ENCODE measurements around the gene CD99L2.

The CD99L2 gene

DNA sequence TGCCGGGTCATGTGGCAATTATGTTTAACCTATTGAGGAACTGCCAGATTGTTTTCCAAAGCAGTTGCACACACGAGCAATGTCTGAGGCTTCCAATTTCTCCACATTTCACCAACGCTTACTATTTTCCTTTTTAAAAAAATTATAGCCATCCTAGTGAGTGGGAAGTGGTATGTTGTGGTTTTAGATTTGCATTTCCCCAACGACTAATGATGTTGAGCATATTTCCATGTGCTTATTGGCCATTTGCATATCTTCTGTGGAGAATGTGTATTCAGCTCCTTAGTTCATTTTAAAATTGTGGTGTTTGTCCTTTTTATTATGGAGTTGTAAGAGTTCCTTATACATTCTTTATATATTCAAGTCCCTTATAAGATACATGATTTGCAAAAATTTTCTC, 145.1 kb downstream of the CD99L2 start:
- no peaks in the 10 kb centered on the region for H3K27me3 ChIP-seq
- H3K36me3 ChIP-seq: peaks cover 0 to 43% (median 4%) of the 10 kb centered on the region in 3 donors
- H3K4me1 ChIP-seq: no peaks in the 10 kb centered on the region
- intact Hi-C loops (cut with DNase I; ENCODE audit: low total_unique reads): no loop called here
- no peaks in the 10 kb centered on the region for H3K9me3 ChIP-seq
- TF ChIP-seq CTCF (IDR thresholded peaks at IDR 0.05): no peak
- DNase-seq: no peak
- no peak overlapping the region for H3K4me3 ChIP-seq
- H3K27ac ChIP-seq: no peak overlapping the region

DNA sequence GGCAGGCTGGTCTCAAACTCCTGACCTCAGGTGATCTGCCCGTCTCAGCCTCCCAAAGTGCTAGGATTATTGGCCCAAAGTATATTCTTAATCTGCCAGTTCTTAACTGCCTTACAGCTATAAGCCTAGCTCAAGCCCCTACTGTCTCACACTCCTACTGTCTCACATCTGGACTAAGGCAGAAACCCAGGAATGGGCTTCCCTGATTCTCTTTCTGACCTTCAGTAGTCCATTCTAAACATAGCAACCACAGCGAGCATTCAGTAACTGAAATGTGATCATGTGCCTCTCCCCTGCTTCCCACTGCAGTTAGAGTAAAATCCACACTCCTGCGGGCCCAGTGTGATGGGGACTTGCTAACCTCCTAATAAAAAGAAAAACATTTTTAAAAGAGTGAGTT, 146.3 kb downstream of the CD99L2 start:
- intact Hi-C loops (cut with DNase I; ENCODE audit: low total_unique reads): no loop called here
- no peaks in the 10 kb centered on the region for H3K9me3 ChIP-seq
- TF ChIP-seq CTCF (IDR thresholded peaks at IDR 0.05): no peak

DNA sequence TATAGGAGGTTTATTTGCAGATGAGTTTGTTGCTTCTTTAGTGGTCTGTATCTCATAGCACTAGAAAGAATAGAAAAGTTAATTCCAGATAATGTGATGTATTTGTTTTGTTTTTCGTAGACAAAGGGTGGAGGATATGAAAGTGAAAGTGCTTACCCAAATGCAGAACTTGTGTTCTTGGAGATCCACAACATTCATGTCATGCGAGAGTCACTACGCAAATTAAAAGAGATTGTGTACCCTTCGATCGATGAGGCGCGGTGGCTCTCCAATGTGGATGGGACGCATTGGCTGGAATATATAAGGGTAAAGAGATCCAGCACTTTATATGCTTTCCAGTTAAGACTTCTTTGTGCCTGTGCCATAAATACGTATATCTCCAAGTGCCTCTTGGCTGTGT, 162.0 kb downstream of the CD99L2 start:
- Histone ChIP-seq H3K4me1 (no peaks in the 10 kb centered on the region), H3K4me3 (no peak overlapping the region), H3K27me3 (no peaks in the 10 kb centered on the region), H3K9me3 (no peaks in the 10 kb centered on the region), H3K36me3 (peaks cover under 1 to 81% (median 19%) of the 10 kb centered on the region in 3 donors), H3K27ac (no peak overlapping the region)
- TF ChIP-seq CTCF (IDR thresholded peaks at IDR 0.05): no peak
- intact Hi-C loops (cut with DNase I; ENCODE audit: low total_unique reads): no loop called here
- DNase-seq: no peak

More for the DNA sequence above, 146.3 kb downstream of the CD99L2 start:
- H3K27ac ChIP-seq: no peak overlapping the region
- no peak for DNase-seq
- H3K4me3 ChIP-seq: no peak overlapping the region
- H3K4me1 ChIP-seq: no peaks in the 10 kb centered on the region
- H3K36me3 ChIP-seq: peaks cover 0 to 31% (median 4%) of the 10 kb centered on the region in 3 donors
- H3K27me3 ChIP-seq: no peaks in the 10 kb centered on the region

GRCh38 chrX:150731795-150732194, 166.7 kb downstream of the CD99L2 start:
- H3K27ac ChIP-seq: no peak overlapping the region
- intact Hi-C loops (cut with DNase I; ENCODE audit: low total_unique reads): no loop called here
- H3K36me3 ChIP-seq: peaks cover 0 to 42% (median 24%) of the 10 kb centered on the region in 3 donors
- no peak overlapping the region for H3K4me3 ChIP-seq
- no peaks in the 10 kb centered on the region for H3K27me3 ChIP-seq
- no peaks in the 10 kb centered on the region for H3K9me3 ChIP-seq
- no peaks in the 10 kb centered on the region for H3K4me1 ChIP-seq
- TF ChIP-seq CTCF (IDR thresholded peaks at IDR 0.05): no peak
- DNase-seq: no peak

GRCh38 chrX:150730719-150731118, 167.7 kb downstream of the CD99L2 start:
- intact Hi-C loops (cut with DNase I; ENCODE audit: low total_unique reads): no loop called here
- Histone ChIP-seq H3K4me3 (no peak overlapping the region), H3K27ac (no peak overlapping the region), H3K4me1 (no peaks in the 10 kb centered on the region), H3K36me3 (peaks cover 0 to 34% (median 24%) of the 10 kb centered on the region in 3 donors), H3K9me3 (no peaks in the 10 kb centered on the region), H3K27me3 (no peaks in the 10 kb centered on the region)
- DNase-seq: no peak
- no peak for TF ChIP-seq CTCF (IDR thresholded peaks at IDR 0.05)

DNA sequence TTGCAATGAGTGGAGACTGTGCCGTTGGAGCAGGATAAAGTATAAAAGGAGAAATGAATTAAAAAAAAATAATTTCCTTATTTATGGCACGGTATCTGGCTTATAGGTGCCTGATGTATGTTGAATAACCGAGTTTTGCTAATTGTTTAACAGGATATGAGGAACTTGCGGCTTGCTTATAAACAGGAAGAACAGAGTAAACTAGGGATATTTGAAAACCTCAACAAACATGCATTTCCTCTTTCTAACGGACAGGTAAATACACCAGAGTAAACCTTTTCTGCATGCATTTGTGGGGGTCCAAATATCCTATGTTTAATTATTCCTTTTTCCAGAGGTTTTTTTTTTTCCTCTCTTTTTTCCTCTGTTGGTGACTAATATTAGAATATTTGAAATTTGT, 168.5 kb downstream of the CD99L2 start:
- no peak for TF ChIP-seq CTCF (IDR thresholded peaks at IDR 0.05)
- H3K9me3 ChIP-seq: no peaks in the 10 kb centered on the region
- no peak for DNase-seq
- H3K27ac ChIP-seq: no peak overlapping the region
- H3K36me3 ChIP-seq: peaks cover 0 to 26% (median 19%) of the 10 kb centered on the region in 3 donors
- H3K27me3 ChIP-seq: no peaks in the 10 kb centered on the region
- H3K4me1 ChIP-seq: no peaks in the 10 kb centered on the region
- H3K4me3 ChIP-seq: no peak overlapping the region
- intact Hi-C loops (cut with DNase I; ENCODE audit: low total_unique reads): no loop called here

All from tibial artery (tissue), 4 donors.